ENCODE results near the gene VLDLR.

VLDLR gene

DNA sequence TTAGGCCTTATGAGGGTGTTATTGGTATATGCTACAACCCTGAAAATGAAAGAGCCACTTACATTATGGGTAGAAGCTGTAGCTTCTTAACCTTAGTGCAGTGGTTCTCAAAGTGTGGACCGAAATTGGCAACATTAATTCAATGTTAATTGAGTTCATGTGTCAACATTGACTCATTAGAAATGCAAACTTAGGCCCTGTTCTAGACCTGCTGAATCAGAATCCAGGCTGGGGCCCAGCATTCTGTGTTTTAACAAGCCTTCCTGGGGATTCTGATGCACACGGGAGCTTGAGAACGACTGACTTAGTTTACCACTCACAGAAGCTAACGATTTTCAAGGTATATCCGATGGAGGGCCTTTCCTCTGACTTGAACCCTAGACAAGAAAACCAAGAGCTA lies 7.3 kb downstream of the VLDLR start:
- H3K4me3 ChIP-seq (replicated peaks; ENCODE audit: low read depth, low read length), result no peak overlapping the region
- TF ChIP-seq, protein P1, sequence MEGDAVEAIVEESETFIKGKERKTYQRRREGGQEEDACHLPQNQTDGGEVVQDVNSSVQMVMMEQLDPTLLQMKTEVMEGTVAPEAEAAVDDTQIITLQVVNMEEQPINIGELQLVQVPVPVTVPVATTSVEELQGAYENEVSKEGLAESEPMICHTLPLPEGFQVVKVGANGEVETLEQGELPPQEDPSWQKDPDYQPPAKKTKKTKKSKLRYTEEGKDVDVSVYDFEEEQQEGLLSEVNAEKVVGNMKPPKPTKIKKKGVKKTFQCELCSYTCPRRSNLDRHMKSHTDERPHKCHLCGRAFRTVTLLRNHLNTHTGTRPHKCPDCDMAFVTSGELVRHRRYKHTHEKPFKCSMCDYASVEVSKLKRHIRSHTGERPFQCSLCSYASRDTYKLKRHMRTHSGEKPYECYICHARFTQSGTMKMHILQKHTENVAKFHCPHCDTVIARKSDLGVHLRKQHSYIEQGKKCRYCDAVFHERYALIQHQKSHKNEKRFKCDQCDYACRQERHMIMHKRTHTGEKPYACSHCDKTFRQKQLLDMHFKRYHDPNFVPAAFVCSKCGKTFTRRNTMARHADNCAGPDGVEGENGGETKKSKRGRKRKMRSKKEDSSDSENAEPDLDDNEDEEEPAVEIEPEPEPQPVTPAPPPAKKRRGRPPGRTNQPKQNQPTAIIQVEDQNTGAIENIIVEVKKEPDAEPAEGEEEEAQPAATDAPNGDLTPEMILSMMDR (IDR thresholded peaks at IDR 0.05; ENCODE audit: low read length, missing control alignments), result no peak
- DNase-seq (ENCODE audit: low read depth), result no peak

DNA sequence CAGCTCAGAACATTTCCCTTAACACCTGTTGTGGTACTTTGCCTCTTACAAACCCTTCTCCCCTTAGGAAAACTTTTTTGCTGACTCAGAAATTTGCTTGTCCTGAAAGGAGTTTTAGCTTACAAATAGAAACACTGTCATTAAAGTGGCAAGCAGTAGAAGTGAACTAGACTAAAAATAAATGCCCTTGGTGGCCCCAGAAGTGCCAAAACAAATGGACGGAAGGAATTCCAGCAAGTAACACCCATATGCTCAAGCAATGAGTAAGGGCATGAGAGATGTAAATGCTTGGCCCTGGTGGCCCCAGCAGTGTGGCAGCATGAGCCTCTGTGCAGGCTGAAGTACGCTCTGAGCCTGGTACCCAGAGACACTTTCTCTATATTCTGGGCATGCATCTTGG lies 8.6 kb downstream of the VLDLR start:
- TF ChIP-seq, protein P1 (IDR thresholded peaks at IDR 0.05; ENCODE audit: low read length, missing control alignments), result no peak
- no peak overlapping the region for H3K4me3 ChIP-seq (replicated peaks; ENCODE audit: low read depth, low read length)
- DNase-seq (ENCODE audit: low read depth), result no peak

DNA sequence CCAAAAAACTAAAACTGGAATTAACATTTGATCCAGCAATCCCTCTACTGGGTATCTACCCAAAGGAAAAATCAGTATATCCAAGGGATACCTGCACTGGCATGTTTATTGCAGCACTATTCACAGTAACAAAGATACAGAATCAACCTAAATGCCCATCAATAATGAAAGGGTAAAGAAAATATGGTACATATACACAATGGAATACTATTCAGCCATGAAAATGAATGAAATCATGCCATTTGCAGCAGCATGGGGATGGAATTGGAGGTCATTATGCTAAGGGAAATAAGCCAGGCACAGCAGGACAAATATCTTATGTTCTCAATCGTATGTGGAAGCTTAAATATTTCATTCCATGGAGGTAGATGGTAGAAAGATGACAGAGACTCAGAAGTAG lies 9.7 kb downstream of the VLDLR start:
- no peak overlapping the region for H3K4me3 ChIP-seq (replicated peaks; ENCODE audit: low read depth, low read length)
- TF ChIP-seq, protein P1 (IDR thresholded peaks at IDR 0.05; ENCODE audit: low read length, missing control alignments), result no peak
- DNase-seq (ENCODE audit: low read depth), result no peak

DNA sequence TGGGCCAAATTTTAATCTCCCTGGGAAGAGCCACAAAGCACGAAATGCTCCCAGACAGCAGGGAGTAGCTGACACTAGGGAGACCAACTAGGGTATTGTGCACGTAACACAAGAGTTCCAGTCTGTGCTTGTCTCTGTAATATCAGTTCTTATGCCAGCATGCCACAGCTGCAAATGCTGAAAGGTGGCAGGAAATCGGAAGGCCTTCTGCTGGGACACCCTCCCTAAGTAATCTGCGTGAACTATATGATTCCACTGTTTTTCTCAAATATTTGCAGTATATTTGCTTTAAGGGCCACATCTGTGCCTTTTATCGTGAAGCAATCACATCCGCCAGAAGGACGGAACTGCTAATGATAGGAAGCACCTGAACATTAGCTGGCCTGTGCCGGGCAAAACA lies 12.6 kb downstream of the VLDLR start:
- DNase-seq (ENCODE audit: low read depth), result no peak
- H3K4me3 ChIP-seq (replicated peaks; ENCODE audit: low read depth, low read length), result no peak overlapping the region
- TF ChIP-seq, protein P1 (IDR thresholded peaks at IDR 0.05; ENCODE audit: low read length, missing control alignments), result no peak

DNA sequence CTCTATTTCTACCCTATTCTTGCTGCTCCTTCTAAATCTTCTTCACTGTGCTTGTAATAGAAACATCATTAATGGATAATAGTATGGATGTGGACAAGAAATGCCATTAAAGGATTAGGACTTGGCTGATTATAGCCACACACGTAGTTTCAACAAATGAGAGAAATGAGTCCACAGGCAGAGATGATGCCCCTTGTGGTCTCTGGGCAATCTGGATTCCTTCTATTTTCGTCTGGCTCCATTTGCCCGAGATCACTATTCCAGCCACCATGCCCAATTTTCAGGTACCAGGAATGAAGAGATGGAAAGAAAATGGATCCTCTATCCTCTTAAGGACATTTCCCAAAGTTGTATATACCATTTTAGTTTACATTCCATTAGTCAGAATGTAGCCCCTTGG lies 13.2 kb downstream of the VLDLR start:
- TF ChIP-seq, protein P1 (IDR thresholded peaks at IDR 0.05; ENCODE audit: low read length, missing control alignments), result no peak
- no peak for DNase-seq (ENCODE audit: low read depth)
- no peak overlapping the region for H3K4me3 ChIP-seq (replicated peaks; ENCODE audit: low read depth, low read length)

DNA sequence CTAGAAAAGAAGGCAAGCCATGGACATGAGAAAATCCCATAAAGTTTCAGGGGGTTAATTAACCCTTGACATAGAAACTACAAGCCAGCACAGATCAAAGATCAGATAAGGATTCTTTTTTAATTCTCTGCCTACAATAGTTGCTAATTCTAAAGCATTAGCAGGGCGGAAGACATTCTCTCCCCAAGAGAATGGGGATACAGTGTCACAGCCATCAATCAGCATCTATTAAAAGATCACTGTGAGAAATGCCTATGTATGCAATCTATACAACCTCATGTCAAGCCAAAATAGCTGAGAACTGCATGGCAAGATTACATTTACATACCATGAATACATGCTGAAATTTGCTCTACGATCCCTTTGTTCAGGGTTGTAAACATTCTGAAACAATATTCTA lies 14.3 kb downstream of the VLDLR start:
- TF ChIP-seq, protein P1 (IDR thresholded peaks at IDR 0.05; ENCODE audit: low read length, missing control alignments), result no peak
- no peak for DNase-seq (ENCODE audit: low read depth)

DNA sequence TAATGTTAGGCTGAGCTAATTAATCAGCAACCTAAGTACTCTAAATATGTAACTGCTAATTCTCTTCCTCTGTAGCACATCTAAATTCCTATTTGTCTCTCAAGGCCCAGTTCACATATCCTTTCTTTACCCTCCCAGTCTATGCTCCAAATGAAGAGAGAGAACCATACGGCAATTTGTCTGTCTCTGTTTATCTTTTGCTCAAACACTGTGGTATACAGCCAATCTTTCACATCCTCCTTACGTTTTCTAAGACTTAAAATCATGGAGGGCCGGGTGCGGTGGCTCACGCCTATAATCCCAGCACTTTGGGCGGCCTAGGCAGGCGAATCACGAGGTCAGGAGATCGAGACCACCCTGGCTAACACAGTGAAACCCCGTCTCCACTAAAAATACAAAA lies 15.8 kb downstream of the VLDLR start:
- H3K4me3 ChIP-seq (replicated peaks; ENCODE audit: low read depth, low read length), result no peak overlapping the region
- TF ChIP-seq, protein P1 (IDR thresholded peaks at IDR 0.05; ENCODE audit: low read length, missing control alignments), result no peak
- no peak for DNase-seq (ENCODE audit: low read depth)

More for the DNA sequence above, 14.3 kb downstream of the VLDLR start:
- H3K4me3 ChIP-seq (replicated peaks; ENCODE audit: low read depth, low read length), result no peak overlapping the region

Data from fibroblast of pulmonary artery (primary cell).